Mesothelial cell of epicardium (in vitro differentiated cells): ENCODE results near the gene MRPL20. TPM values are rescaled to one million over a fixed set of nuclear protein-coding genes. Genes with fewer than 3 reads are reported as not detected.
A peak's percentile ranks its signal among the peaks of the same experiment; 100 is the strongest.

ENCODE experiments used
- DNase-seq, 2 experiments: peaks; one replicate each; pipeline ENCODE4 v3.0.0; 2021; ENCODE audit warnings: low spot score in 2 of 2; ENCODE audit not compliant: unreplicated experiment in 2 of 2
- H3K27ac Mint-ChIP-seq: 2 replicates; pipeline ENCODE4 v1.8.0; 2021; ENCODE audit warnings: mixed read lengths
- H3K27me3 Mint-ChIP-seq: 2 replicates; pipeline ENCODE4 v1.8.0; 2021; ENCODE audit warnings: low read depth, mixed read lengths
- H3K36me3 Mint-ChIP-seq: 2 replicates; pipeline ENCODE4 v1.8.0; 2021; ENCODE audit warnings: mixed read lengths
- H3K4me1 Mint-ChIP-seq: 2 replicates; pipeline ENCODE4 v1.8.0; 2021; ENCODE audit warnings: mixed read lengths
- H3K4me3 Mint-ChIP-seq: 2 replicates; pipeline ENCODE4 v1.8.0; 2021; ENCODE audit warnings: mild to moderate bottlenecking, moderate library complexity, mixed read lengths
- H3K9me3 Mint-ChIP-seq: 2 replicates; pipeline ENCODE4 v1.8.0; 2021; ENCODE audit warnings: mixed read lengths
- total RNA-seq: library from RNA; stranded (reverse); gene quantifications from 3 replicates; pipeline ENCODE4 v1.2.1, GENCODE V29; 2021
- TF ChIP-seq, protein P1 (sequence below): fragments of 200-600 bp; sonication (generic); IDR thresholded peaks from one replicate; pipeline ENCODE4 v1.5.0; 2021; ENCODE audit warnings: antibody characterized with exemption; ENCODE audit not compliant: unreplicated experiment

The MRPL20 gene
- total RNA-seq, 1 donor from 2014 or later, result 94.7 TPM

DNA sequence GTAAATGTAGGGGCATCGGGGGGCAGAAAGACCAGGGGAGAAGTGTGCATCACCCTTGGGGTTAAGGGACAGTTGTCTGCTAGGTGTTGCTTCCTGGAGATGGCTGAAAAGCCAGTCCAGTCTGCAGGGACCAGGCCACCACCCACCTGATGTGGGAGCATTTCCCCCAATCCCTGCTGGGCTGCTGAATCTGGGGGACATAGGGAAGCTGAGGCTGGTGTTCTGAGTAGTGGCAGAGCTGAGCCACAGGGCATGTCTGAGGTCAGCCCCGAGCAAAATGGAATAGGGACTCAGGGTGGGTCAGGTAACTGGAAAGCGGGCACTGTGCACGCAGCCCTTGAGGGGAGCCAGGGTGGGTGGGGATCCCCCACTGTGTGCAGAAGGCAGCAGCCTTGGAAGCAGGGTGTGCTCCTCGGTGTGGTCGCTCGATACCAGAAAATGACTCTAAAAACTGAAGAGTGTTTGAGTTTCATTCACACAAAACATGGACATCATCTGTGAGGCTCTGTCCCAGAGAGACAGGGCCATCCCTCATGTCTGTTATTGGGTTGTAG lies 5.6 kb downstream of the MRPL20 start:
- Mint-ChIP-seq H3K9me3 (no peaks in the 10 kb centered on the region), H3K4me1 (peaks cover 30% of the 10 kb centered on the region), H3K27ac (peak overlapping the region; percentile 56), H3K36me3 (peaks cover 21% of the 10 kb centered on the region), H3K4me3 (peak overlapping the region; percentile 53), H3K27me3 (no peaks in the 10 kb centered on the region)
- DNase-seq, result no peak
- TF ChIP-seq, protein P1, sequence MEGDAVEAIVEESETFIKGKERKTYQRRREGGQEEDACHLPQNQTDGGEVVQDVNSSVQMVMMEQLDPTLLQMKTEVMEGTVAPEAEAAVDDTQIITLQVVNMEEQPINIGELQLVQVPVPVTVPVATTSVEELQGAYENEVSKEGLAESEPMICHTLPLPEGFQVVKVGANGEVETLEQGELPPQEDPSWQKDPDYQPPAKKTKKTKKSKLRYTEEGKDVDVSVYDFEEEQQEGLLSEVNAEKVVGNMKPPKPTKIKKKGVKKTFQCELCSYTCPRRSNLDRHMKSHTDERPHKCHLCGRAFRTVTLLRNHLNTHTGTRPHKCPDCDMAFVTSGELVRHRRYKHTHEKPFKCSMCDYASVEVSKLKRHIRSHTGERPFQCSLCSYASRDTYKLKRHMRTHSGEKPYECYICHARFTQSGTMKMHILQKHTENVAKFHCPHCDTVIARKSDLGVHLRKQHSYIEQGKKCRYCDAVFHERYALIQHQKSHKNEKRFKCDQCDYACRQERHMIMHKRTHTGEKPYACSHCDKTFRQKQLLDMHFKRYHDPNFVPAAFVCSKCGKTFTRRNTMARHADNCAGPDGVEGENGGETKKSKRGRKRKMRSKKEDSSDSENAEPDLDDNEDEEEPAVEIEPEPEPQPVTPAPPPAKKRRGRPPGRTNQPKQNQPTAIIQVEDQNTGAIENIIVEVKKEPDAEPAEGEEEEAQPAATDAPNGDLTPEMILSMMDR, result no peak

DNA sequence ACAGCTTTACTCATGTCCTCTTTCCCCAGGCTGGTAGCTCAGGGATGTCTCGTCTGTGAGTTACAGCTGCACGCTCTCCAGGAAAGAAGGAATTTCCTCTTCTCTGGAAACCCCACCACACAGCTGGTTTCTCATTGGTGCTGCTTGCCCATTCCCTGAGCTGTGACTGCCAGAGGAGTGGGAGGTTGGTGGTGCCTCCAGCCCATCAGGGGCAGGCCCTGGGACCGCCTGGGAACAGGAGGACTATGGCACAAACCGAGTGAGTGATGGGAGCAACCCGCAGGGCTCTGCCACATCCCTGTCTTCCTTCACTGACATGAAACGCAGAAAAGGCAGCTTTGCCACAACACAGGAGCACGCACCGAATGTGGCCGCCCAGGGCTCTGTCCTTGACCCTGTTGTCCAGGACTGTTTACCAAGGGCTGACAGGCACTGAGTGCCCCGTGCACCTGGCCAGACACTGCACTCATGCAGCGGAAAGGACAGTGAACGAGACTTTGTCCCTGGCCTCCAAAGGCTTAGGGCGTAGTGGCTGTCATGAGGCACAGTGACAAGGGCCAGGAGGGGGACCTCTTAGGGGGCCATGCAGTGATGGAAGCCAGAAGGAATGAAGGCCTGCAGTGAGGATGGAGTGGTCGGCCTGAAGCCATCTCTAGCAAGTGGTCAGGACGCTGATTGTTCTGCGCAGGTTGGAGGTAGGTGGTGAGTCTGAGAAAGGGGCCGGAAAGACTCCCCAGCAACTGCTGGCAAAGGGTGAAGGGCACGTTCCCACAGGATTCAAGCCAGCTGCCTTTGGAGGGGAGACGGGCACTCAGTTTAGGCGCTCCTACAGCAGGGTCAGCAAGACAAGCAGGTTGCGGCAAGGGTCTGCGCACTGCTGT lies 6.3 kb downstream of the MRPL20 start:
- peak overlapping the region; percentile 89 for H3K4me3 Mint-ChIP-seq
- no peaks in the 10 kb centered on the region for H3K27me3 Mint-ChIP-seq
- peak overlapping the region; percentile 66 for H3K27ac Mint-ChIP-seq
- TF ChIP-seq, protein P1, result no peak
- H3K4me1 Mint-ChIP-seq, result peaks cover 26% of the 10 kb centered on the region
- peaks cover 21% of the 10 kb centered on the region for H3K36me3 Mint-ChIP-seq
- H3K9me3 Mint-ChIP-seq, result no peaks in the 10 kb centered on the region
- DNase-seq, result no peak

DNA sequence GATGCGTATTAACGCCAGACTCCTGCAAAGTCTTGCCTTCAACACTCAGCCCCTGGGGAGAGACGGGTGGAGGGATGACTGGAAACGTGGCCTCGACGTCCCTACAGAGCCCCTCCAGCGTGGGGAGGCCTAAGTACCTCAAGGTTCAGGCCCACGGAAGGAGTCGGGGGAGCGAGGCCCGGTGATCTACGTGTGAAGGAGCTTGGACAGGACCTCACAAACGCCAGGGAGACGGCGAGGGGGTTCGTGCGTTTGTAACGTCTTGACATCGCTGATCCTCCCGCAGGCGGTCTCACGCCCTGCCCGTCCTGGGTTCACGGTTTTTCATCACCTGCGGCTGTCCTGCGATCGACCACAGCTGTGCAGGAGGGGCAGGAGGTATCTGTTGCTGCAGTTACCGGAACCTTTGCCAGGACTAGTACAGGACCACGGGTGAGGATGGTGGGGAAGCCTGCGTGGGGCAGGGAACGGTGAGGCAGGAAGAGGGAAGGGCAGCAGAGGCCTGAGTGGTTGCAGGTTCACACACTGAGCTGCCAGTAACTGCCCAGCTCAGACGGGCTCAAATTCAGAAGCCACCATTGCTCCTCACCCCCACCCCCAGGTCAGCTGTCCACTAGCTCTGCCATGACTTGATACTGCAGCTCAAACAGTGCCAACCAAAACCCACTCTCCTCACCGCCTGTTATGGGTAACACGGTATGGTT lies 7.1 kb downstream of the MRPL20 start:
- H3K9me3 Mint-ChIP-seq, result no peaks in the 10 kb centered on the region
- DNase-seq, result no peak
- H3K4me1 Mint-ChIP-seq, result peaks cover 24% of the 10 kb centered on the region

DNA sequence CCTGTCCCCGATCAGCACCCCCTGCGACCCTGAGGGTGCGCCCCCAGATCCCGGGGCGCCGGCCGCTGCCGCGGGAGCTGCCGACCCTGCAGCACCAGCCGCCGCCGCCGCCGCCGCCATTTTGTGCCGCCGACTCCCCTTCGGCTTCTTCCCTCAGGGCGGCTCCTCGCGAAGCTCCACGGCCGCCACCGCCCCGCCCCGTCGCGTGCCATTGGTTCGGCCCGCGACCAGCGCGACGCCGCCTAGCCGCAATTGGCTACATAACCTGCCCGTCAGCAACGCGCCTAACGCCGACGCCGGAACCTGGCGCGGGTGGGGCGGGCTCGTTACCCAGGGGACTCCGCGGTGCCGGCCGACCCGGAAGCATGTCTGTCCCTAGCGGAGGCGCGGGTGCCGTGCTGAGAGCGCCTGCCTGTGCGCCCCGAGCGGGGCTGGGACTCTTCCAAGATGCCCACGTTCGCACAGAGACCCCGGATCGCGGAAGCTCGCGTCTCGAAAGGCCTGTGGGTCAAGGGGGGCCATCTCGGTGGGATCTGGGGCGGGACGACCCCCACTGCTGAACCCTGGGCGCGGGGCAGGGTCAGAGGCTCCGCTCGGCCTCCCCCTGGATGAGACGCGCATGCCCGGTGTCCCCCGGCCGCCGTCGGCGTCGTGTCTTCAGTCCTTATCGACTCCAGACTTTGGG lies 7.8 kb downstream of the MRPL20 start, which contains the start of gene CCNL2:
Gene CCNL2 (minus strand): TSS at position 149 of the 685 bp plus-strand sequence. CDS start 29 bp downstream, at position 120.
- peak; percentile 99 for DNase-seq
- TF ChIP-seq, protein P1, result peak; percentile 60
- no peaks in the 10 kb centered on the region for H3K9me3 Mint-ChIP-seq
- peak within 1 kb of the TSS; percentile 89 for H3K4me3 Mint-ChIP-seq
- H3K27ac Mint-ChIP-seq, result peak within 1 kb of the TSS; percentile 92
- H3K27me3 Mint-ChIP-seq, result no peaks in the 10 kb centered on the region
- H3K4me1 Mint-ChIP-seq, result peaks cover 24% of the 10 kb centered on the region
- H3K36me3 Mint-ChIP-seq, result peaks cover 23% of the 10 kb centered on the region

More for the DNA sequence above, 7.1 kb downstream of the MRPL20 start:
- Mint-ChIP-seq H3K27ac (peak overlapping the region; percentile 88), H3K4me3 (peak overlapping the region; percentile 89), H3K27me3 (no peaks in the 10 kb centered on the region), H3K36me3 (peaks cover 21% of the 10 kb centered on the region)
- TF ChIP-seq, protein P1, result no peak

DNA sequence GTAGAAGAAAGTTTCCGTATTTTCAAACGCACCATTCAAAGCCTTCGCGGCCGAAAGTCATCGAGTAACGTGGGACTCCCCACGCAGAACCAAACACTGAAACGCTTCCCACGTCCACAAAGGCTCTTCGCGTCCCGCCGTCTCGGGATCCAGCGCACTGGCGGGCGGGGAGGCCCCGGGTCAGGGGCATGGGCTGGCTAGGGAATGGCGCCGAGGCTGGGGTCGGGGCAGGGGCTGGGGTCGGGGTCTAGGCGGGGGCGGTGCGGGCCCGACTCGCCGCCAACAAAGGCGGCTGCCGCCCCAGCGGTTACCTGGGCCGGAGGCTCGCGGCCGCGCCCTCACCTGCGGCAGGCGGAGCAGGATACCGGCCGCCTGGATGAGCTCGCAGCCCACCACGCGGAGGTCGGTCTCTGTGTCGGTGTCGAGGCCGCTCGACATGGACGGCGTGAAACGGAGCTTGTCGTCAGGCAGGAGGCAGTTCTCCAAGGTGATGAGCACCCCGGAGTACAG lies 8.4 kb downstream of the MRPL20 start:
- Mint-ChIP-seq H3K27me3 (no peaks in the 10 kb centered on the region), H3K36me3 (peaks cover 26% of the 10 kb centered on the region), H3K4me1 (peaks cover 24% of the 10 kb centered on the region), H3K27ac (peak overlapping the region; percentile 92), H3K4me3 (peak overlapping the region; percentile 89), H3K9me3 (no peaks in the 10 kb centered on the region)
- no peak for DNase-seq
- TF ChIP-seq, protein P1, result no peak
